Mononuclear cell (primary cell): Measurements from ENCODE around the gene L1CAM. TPM values are rescaled to one million over a fixed set of nuclear protein-coding genes. Genes with fewer than 3 reads are reported as not detected.

Experiments used
- H3K27me3 ChIP-seq: 2 replicates; pipeline ENCODE4 v1.6.0; 2011; ENCODE audit warnings: low read length, control low read depth; ENCODE audit not compliant: insufficient read depth
- H3K4me1 ChIP-seq: 2 replicates; pipeline ENCODE4 v1.5.1; 2011; ENCODE audit warnings: mild to moderate bottlenecking, low read length, control low read depth; ENCODE audit not compliant: insufficient read depth
- H3K4me3 ChIP-seq: 2 replicates; pipeline ENCODE4 v1.5.1; 2011; ENCODE audit warnings: mild to moderate bottlenecking, low read length, moderate library complexity
- H3K9me3 ChIP-seq: 2 replicates; pipeline ENCODE4 v1.5.1; 2011; ENCODE audit warnings: low read depth, mild to moderate bottlenecking, control low read depth, low read length
- total RNA-seq: library from RNA; depleted of rRNA; stranded (reverse); fragments of >200 nt; gene quantifications from one replicate; pipeline ENCODE4 v1.2.3, GENCODE V29; 2012

Gene L1CAM
- total RNA-seq, 1 donor = 0.52 TPM

- H3K4me3 ChIP-seq = no peak overlapping the region
- H3K27me3 ChIP-seq = no peaks in the 10 kb centered on the region
- H3K4me1 ChIP-seq = no peaks in the 10 kb centered on the region
- no peaks in the 10 kb centered on the region for H3K9me3 ChIP-seq
These were observed 17.1 kb downstream of the L1CAM start for GRCh38 chrX:153868576-153869472.

- Histone ChIP-seq H3K4me1 (no peaks in the 10 kb centered on the region), H3K27me3 (no peaks in the 10 kb centered on the region), H3K4me3 (no peak overlapping the region), H3K9me3 (no peaks in the 10 kb centered on the region)
These were observed 18.3 kb downstream of the L1CAM start for GRCh38 chrX:153867671-153868070.

GRCh38 chrX:153867139-153867538 is 18.8 kb downstream of the L1CAM start:
- Histone ChIP-seq H3K27me3 (no peaks in the 10 kb centered on the region), H3K9me3 (no peaks in the 10 kb centered on the region), H3K4me1 (no peaks in the 10 kb centered on the region), H3K4me3 (no peak overlapping the region)

GRCh38 chrX:153866302-153867019 is 19.5 kb downstream of the L1CAM start:
- Histone ChIP-seq H3K4me3 (no peak overlapping the region), H3K27me3 (no peaks in the 10 kb centered on the region), H3K4me1 (no peaks in the 10 kb centered on the region), H3K9me3 (no peaks in the 10 kb centered on the region)

GRCh38 chrX:153865685-153866084 is 20.3 kb downstream of the L1CAM start:
- Histone ChIP-seq H3K4me3 (no peak overlapping the region), H3K4me1 (no peaks in the 10 kb centered on the region), H3K9me3 (no peaks in the 10 kb centered on the region), H3K27me3 (no peaks in the 10 kb centered on the region)

- Histone ChIP-seq H3K9me3 (no peaks in the 10 kb centered on the region), H3K4me3 (no peak overlapping the region), H3K4me1 (no peaks in the 10 kb centered on the region), H3K27me3 (no peaks in the 10 kb centered on the region)
These were observed 20.7 kb downstream of the L1CAM start for GRCh38 chrX:153865321-153865580.

GRCh38 chrX:153864561-153865320 is 21.2 kb downstream of the L1CAM start:
- Histone ChIP-seq H3K4me1 (no peaks in the 10 kb centered on the region), H3K27me3 (no peaks in the 10 kb centered on the region), H3K9me3 (no peaks in the 10 kb centered on the region), H3K4me3 (no peak overlapping the region)

GRCh38 chrX:153864101-153864500 is 21.9 kb downstream of the L1CAM start:
- no peak overlapping the region for H3K4me3 ChIP-seq
- H3K9me3 ChIP-seq = no peaks in the 10 kb centered on the region
- H3K27me3 ChIP-seq = no peaks in the 10 kb centered on the region
- no peaks in the 10 kb centered on the region for H3K4me1 ChIP-seq

- Histone ChIP-seq H3K9me3 (no peaks in the 10 kb centered on the region), H3K27me3 (no peaks in the 10 kb centered on the region), H3K4me1 (no peaks in the 10 kb centered on the region), H3K4me3 (no peak overlapping the region)
These were observed 22.6 kb downstream of the L1CAM start for GRCh38 chrX:153863251-153863991.

- Histone ChIP-seq H3K9me3 (no peaks in the 10 kb centered on the region), H3K4me1 (no peaks in the 10 kb centered on the region), H3K27me3 (no peaks in the 10 kb centered on the region), H3K4me3 (no peak overlapping the region)
These were observed 23.4 kb downstream of the L1CAM start for GRCh38 chrX:153862369-153863250.

- Histone ChIP-seq H3K9me3 (no peaks in the 10 kb centered on the region), H3K4me1 (no peaks in the 10 kb centered on the region), H3K27me3 (no peaks in the 10 kb centered on the region), H3K4me3 (no peak overlapping the region)
These were observed 24.2 kb downstream of the L1CAM start for GRCh38 chrX:153861733-153862310.

- Histone ChIP-seq H3K4me1 (no peaks in the 10 kb centered on the region), H3K9me3 (no peaks in the 10 kb centered on the region), H3K4me3 (no peak overlapping the region)
These were observed 24.8 kb downstream of the L1CAM start for GRCh38 chrX:153861151-153861550.

GRCh38 chrX:153857348-153857903 is 28.5 kb downstream of the L1CAM start:
- H3K9me3 ChIP-seq = no peaks in the 10 kb centered on the region
- no peak overlapping the region for H3K4me3 ChIP-seq
- no peaks in the 10 kb centered on the region for H3K4me1 ChIP-seq
- no peaks in the 10 kb centered on the region for H3K27me3 ChIP-seq

More at GRCh38 chrX:153861151-153861550, 24.8 kb downstream of the L1CAM start:
- no peaks in the 10 kb centered on the region for H3K27me3 ChIP-seq
